NCI-H2171 treated with DMSO at 0.1 percent for 48 hours (cell line): ENCODE measurements around the gene CHD6.

ENCODE experiments used
- DNase-seq: peaks from one replicate; lab custom pipeline; 2025; lab: John Stamatoyannopoulos, UW

The CHD6 gene, protein sequence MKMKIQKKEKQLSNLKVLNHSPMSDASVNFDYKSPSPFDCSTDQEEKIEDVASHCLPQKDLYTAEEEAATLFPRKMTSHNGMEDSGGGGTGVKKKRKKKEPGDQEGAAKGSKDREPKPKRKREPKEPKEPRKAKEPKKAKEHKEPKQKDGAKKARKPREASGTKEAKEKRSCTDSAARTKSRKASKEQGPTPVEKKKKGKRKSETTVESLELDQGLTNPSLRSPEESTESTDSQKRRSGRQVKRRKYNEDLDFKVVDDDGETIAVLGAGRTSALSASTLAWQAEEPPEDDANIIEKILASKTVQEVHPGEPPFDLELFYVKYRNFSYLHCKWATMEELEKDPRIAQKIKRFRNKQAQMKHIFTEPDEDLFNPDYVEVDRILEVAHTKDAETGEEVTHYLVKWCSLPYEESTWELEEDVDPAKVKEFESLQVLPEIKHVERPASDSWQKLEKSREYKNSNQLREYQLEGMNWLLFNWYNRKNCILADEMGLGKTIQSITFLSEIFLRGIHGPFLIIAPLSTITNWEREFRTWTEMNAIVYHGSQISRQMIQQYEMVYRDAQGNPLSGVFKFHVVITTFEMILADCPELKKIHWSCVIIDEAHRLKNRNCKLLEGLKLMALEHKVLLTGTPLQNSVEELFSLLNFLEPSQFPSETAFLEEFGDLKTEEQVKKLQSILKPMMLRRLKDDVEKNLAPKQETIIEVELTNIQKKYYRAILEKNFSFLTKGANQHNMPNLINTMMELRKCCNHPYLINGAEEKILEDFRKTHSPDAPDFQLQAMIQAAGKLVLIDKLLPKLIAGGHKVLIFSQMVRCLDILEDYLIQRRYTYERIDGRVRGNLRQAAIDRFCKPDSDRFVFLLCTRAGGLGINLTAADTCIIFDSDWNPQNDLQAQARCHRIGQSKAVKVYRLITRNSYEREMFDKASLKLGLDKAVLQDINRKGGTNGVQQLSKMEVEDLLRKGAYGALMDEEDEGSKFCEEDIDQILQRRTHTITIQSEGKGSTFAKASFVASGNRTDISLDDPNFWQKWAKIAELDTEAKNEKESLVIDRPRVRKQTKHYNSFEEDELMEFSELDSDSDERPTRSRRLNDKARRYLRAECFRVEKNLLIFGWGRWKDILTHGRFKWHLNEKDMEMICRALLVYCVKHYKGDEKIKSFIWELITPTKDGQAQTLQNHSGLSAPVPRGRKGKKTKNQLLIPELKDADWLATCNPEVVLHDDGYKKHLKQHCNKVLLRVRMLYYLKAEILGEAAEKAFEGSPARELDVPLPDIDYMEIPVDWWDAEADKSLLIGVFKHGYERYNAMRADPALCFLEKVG (N-terminal part only)

DNA sequence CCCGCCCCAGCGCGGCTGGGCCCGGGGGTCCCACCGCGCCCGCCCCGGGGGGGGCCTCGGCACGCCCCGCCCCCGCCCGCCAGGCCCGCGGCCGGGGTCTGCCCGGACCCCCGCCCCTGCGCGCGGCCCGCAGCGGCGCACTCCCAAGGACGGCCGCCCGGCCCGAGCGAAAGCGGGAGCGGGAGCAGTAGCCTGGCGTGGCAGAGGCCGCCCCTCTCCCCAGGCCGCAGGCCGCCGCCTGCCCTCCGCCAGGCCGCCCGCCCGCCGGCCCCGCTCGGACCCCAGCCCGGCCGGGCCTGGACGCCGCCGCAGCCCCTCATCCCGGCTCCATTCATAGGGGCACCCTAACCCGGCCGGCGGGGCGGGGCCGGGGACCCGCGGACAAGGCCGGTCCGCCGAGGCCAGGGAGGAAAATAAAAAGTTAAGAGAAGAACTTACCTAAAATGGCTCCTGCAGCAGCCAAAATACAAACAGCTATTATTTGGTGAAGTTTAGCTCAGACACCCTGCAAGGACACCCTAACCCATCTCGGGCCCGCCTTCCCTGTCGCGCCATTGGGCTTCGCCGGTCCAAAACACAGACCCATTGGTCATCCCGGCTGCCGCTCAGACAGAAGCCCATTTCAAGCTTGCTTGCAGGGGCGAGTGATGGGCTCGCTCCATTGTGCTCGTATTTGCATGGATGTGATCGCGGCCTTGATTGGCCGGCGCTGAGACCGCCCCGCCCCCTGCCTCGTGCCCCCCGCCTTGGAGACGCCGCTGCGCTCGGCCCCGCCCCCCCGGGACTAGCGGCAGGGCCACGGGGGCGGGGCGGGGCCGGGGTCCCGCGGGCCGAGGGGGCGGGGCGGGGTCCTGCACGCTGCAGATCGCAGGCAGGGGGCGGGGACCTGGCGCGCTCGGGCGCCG lies at the start of gene CHD6:
CHD6 (minus strand) TSS at position 476 of the 905 bp plus-strand sequence. CDS start 67,040 bp downstream, outside the sequence.
- DNase-seq, result peak; percentile 99

DNA sequence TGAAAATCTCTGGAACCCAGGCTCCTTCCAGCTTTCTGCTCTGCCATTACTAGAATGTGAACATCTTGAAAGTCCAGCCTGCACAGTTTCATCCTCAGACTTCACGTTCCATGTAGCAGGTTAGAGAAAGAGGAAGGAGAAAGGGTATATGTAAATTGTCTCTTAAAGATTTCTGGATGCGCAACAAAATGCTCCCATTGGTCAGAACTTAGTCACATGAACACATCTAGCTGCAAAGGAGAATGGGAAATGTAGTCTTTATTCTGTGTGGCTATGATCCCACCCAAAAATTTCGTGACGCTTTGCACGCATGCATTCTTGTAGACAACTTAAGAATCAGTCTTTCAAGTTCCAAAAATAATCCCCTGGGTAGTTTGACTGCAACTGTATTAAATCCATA lies 46.4 kb upstream of the CHD6 start:
- DNase-seq, result peak; percentile 37

DNA sequence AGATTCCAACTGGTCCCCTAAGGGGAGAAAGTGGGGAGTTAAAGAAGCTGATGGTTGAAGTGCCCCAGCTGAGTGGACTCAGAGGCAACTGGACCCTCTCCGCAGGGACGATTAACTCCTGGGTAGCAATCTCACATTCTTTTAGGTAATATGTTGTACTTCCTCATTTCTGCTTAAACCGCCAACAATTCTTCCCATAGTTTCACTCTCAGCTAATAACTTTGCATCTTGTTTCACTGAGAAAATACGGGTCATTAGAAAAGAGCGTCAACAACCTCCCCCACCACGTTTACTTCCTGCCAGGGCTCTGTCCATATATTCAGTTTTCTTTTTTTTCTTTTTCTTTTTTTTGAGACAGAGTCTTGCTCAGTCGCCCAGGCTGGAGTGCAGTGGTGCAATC lies 39.5 kb upstream of the CHD6 start:
- no peak for DNase-seq

- no peak for DNase-seq
These were observed 37.9 kb upstream of the CHD6 start for GRCh38 chr20:41655962-41656618.

- no peak for DNase-seq
These were observed 36.7 kb upstream of the CHD6 start for GRCh38 chr20:41654884-41655283.

GRCh38 chr20:41654292-41654691 lies 36.1 kb upstream of the CHD6 start:
- DNase-seq, result peak; percentile 32

DNA sequence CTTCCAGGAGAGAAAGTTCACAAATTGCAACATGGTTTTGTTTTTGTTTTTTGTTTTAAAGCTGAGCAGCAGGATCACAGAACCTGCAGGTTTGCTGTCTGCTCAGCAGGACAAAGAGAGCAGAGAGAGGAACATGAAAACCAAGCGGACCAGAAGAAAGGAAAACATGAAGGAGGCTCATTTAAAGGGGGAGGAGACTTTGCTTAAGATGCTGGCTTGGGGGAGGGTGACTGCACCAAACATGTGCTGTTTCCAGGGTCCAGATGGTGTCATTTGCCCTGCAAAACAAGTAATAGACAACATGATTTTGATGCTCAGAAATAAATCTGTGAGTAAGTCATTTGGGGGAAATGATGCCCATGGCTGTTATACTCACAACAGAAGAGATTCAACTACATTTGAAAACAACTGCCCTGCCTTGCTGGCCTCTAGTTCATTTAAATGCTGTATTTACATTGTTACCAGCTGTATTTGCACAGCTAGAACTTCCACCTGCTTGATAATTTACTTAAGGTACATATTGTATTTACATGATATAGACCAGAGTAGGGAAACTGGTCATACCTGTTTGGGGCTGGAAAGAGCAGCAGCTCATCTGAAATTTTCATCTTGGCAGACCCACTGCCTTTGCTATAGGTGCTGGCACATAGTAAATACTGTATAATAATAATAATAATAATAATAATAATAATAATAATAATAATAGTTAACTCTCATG lies 32.2 kb upstream of the CHD6 start:
- peak; percentile 84 for DNase-seq

DNA sequence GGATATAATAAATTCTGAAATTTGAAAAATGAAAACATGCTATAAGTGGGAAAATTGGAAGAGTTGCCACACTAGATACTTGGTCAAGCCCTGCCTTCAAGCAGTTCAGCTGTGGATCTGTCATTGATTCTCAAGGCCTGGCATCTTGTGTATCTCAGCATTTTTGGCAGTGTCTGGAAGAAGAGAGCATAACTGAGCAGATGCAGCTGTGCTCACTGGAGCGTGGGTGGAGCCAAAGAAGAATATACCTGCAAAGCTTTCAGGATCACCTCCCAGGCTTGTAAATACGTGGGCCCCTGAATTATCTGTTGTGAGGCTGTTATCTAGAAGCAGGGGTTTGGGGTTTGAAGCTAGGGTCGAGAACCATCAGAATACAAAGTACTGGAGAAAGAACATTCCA lies 31.3 kb upstream of the CHD6 start:
- DNase-seq, result peak; percentile 73

DNA sequence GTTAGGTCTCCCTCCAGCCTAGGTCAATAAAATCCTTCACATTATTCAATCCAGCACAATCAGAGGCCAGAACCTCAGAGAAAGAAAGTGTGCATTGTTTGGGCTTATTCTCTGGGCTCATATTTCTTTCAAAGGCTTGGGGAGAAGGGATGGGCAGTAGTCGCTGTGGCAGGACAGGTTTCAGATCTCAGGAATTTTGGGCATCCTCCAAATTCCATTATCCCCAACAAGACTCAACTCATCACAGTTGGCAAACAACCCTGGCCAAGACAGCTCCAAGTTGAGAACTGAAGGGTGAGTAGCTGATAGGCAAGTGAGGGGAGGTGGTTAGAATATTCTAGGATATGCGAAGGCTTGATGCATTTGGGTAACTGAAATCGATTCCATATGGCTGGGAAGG lies 27.2 kb upstream of the CHD6 start:
- no peak for DNase-seq

GRCh38 chr20:41643504-41643938 lies 25.3 kb upstream of the CHD6 start:
- peak; percentile 33 for DNase-seq

- no peak for DNase-seq
These were observed 21.5 kb upstream of the CHD6 start for GRCh38 chr20:41639630-41640029.

DNA sequence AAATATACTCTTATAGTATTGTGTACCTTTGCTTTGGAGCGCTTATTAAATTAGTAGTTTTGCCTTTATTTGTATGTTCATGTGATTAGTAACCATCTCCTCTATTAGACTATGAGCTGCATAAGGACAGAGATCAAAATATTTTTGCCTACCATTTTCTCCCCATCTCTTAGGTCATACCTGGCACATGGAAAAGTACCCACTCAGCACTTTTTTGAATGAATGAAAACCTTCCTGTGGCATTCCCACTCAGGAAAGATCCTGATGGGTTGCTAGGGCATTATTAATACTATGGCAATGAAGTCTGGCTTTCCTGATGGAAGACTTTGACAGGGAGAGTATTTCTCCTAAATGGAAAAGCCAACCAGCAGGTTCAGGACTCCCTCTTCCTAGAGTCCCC lies 20.3 kb upstream of the CHD6 start:
- no peak for DNase-seq

- DNase-seq, result no peak
These were observed 17.0 kb upstream of the CHD6 start for GRCh38 chr20:41635158-41635557.

DNA sequence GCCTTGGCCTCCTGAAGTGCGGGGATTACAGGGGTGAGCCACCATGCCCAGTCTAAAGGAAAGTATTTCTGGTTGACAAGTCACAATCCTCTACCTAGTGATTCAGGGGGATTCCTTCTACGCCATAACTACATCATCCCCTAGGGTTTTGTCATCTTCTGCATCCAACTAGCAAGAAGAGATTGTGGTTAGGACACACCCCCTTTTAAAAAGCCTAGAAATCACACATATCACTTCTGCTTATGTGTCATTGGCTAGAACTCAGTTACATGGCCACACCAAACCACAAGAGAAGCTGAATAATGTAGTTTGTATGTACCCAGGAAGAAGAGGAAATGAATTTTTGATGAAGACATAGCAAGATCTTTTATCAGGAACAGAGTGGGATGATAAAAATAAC lies 14.7 kb upstream of the CHD6 start:
- no peak for DNase-seq

- no peak for DNase-seq
These were observed 13.6 kb upstream of the CHD6 start for GRCh38 chr20:41631826-41632225.

GRCh38 chr20:41630846-41631245 lies 12.7 kb upstream of the CHD6 start:
- DNase-seq, result no peak

DNA sequence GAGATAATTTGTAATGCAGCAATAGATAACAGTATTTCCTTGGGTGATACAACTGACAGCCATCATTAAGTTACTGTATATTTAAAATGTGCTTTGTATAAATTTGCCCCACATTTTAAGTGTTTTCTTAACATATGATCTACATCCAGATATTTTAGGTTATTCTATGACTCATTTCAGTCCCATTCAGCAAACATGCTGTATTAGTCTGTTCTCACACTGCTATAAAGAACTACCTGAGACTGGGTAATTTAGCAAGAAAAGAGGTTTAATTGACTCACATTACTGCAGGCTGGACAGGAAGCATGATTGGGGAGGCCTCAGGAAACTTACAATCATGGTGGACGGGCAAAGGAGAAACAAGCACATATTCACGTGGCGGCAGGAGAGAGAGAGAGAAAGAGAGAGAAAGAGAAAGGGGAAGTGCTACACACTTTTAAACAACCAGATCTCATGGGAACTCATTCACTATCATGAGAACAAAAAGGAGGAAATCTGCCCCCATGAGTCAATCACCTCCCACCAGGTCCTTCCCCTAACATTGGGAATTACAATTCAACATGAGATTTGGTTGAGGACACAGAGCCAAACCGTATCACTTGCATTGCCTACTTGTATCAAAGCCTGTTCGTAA lies 9.6 kb upstream of the CHD6 start:
- DNase-seq, result no peak

GRCh38 chr20:41627001-41627495 lies 8.9 kb upstream of the CHD6 start:
- DNase-seq, result no peak
